HepG2 (cell line): Measurements from ENCODE around the gene ZNF207. TPM values are rescaled to one million over a fixed set of nuclear protein-coding genes. Genes with fewer than 3 reads are reported as not detected.

ENCODE experiments used
- ATAC-seq: fragments of 200-7000 bp; cut with Tn5 transposase; 3 replicates; pipeline ENCODE4 v1.9.1; 2020; ENCODE audit warnings: mild to moderate bottlenecking, moderate library complexity
- BruUV-seq: library from RNA; stranded (reverse); fragments of 400-500 nt; replicated peaks from 2 replicates; lab custom pipeline; 2021; lab: Mats Ljungman, UMichigan
- CTCF ChIA-PET: fragments of 300-600 bp; formaldehyde crosslinking; extraction: SDS; loops from one replicate; lab custom pipeline; 2021; ENCODE audit warnings: low total read pairs, inconsistent platforms, low intra/inter-chr PET ratio; lab: Yijun Ruan, JAX
- POLR2A ChIA-PET: fragments of 350-600 bp; sonication (Branson Sonifier 250); formaldehyde crosslinking; loops from one replicate; lab custom pipeline; 2020; ENCODE audit warnings: antibody characterized with exemption, inconsistent platforms; lab: Yijun Ruan, JAX
- DNase-seq: peaks from one replicate; pipeline ENCODE4 v3.0.0-alpha.2; 2015; ENCODE audit warnings: low spot score
- FAIRE-seq: peaks from 3 replicates; lab custom pipeline; 2011; peaks lifted over from hg19 to GRCh38; lab: Jason Lieb, UNC
- H2AFZ ChIP-seq: one replicate; pipeline ENCODE4 v1.6.1; 2011; ENCODE audit warnings: low read length, inconsistent platforms
- H3K27ac ChIP-seq: fragments of 300-600 bp; 3 replicates; pipeline ENCODE4 v1.8.0; 2011; ENCODE audit warnings: mixed run types, mild to moderate bottlenecking, mixed read lengths, low read length, inconsistent platforms; ENCODE audit not compliant: insufficient read depth; ENCODE audit errors: extremely low read length
- H3K27me3 ChIP-seq, 2 experiments: fragments of 200-600 bp in 1 of 2; 2 replicates in 1 of 2; 3 replicates in 1 of 2; pipeline versions ENCODE4 v1.6.0 to v1.8.0; 2011; ENCODE audit warnings: low read length in 2 of 2, mild to moderate bottlenecking in 2 of 2, moderate library complexity in 2 of 2, inconsistent platforms in 1 of 2; ENCODE audit not compliant: insufficient read depth in 2 of 2, control insufficient read depth in 1 of 2
- H3K36me3 ChIP-seq, 2 experiments: fragments of 200-600 bp in 1 of 2; replicated peaks in 1 of 2; 2 replicates in 1 of 2; 3 replicates in 1 of 2; pipeline versions ENCODE4 v1.5.1 to v1.8.0; 2011; ENCODE audit warnings: low read length in 2 of 2, inconsistent platforms in 1 of 2; ENCODE audit not compliant: insufficient read depth in 2 of 2, control insufficient read depth in 1 of 2
- H3K4me1 ChIP-seq: 2 replicates; pipeline ENCODE4 v1.5.1; 2012; ENCODE audit warnings: low read length, inconsistent platforms; ENCODE audit not compliant: insufficient read depth
- H3K4me2 ChIP-seq: 2 replicates; pipeline ENCODE4 v1.6.0; 2011; ENCODE audit warnings: low read depth, low read length, inconsistent platforms
- H3K4me3 ChIP-seq, 3 experiments: fragments of 200-600 bp in 1 of 3; sonication (generic), shearing (Covaris generic) in 1 of 3; replicated peaks in 1 of 3; 2 replicates each; pipeline ENCODE4 v1.5.1; 2011 to 2016; ENCODE audit warnings: low read length in 3 of 3, inconsistent platforms in 2 of 3, low read depth in 2 of 3, mild to moderate bottlenecking in 2 of 3, control low read depth in 1 of 3, mixed read lengths in 1 of 3; ENCODE audit not compliant: insufficient read depth in 1 of 3
- H3K79me2 ChIP-seq: one replicate; pipeline ENCODE4 v1.6.1; 2011; ENCODE audit warnings: low read length, inconsistent platforms; ENCODE audit not compliant: insufficient read depth
- H3K9ac ChIP-seq: 2 replicates; pipeline ENCODE4 v1.6.0; 2011; ENCODE audit warnings: mild to moderate bottlenecking, low read depth, low read length, inconsistent platforms; ENCODE audit not compliant: insufficient read depth
- H3K9me3 ChIP-seq: 2 replicates; pipeline ENCODE4 v1.5.1; 2012; ENCODE audit warnings: mild to moderate bottlenecking, low read length
- H4K20me1 ChIP-seq: 2 replicates; pipeline ENCODE4 v1.6.0; 2011; ENCODE audit warnings: inconsistent platforms, mild to moderate bottlenecking, low read length, moderate library complexity; ENCODE audit not compliant: insufficient read depth
- MATR3 ChIP-seq: sonication (generic); formaldehyde crosslinking; IDR thresholded peaks from 2 replicates; pipeline ENCODE4 v1.4.0; 2020; ENCODE audit warnings: missing genetic modification reagents
- NCOA5 ChIP-seq: sonication (generic); formaldehyde crosslinking; IDR thresholded peaks from 2 replicates; pipeline ENCODE4 v1.4.0; 2020; ENCODE audit warnings: missing genetic modification reagents
- POLR2A ChIP-seq, 2 experiments: IDR thresholded peaks; 2 replicates each; pipeline ENCODE4 v1.6.1; 2011; ENCODE audit warnings: low read depth in 2 of 2, low read length in 2 of 2, mild to moderate bottlenecking in 1 of 2, moderate library complexity in 1 of 2; ENCODE audit not compliant: insufficient read depth in 1 of 2
- RBM22 ChIP-seq: fragments of 200-400 bp; formaldehyde crosslinking; optimal IDR thresholded peaks from 2 replicates; pipeline ENCODE3; 2017; ENCODE audit warnings: mild to moderate bottlenecking, low read length, moderate library complexity
- RORA ChIP-seq: sonication (generic); formaldehyde crosslinking; IDR thresholded peaks from 2 replicates; pipeline ENCODE4 v1.5.0; 2020; ENCODE audit warnings: mild to moderate bottlenecking, missing genetic modification reagents, moderate library complexity
- SALL1 ChIP-seq: sonication (generic); formaldehyde crosslinking; IDR thresholded peaks from 2 replicates; pipeline ENCODE4 v1.8.0; 2022; ENCODE audit warnings: mild to moderate bottlenecking, missing genetic modification reagents
- SALL2 ChIP-seq: sonication (generic); formaldehyde crosslinking; IDR thresholded peaks from 2 replicates; pipeline ENCODE4 v1.8.1; 2023; ENCODE audit warnings: mild to moderate bottlenecking, missing genetic modification reagents, inconsistent platforms
- ZC3H4 ChIP-seq: sonication (generic); formaldehyde crosslinking; IDR thresholded peaks from 2 replicates; pipeline ENCODE4 v1.4.0; 2020; ENCODE audit warnings: missing genetic modification reagents, borderline replicate concordance
- ZFP36 ChIP-seq: fragments of 150-350 bp; IDR thresholded peaks from 2 replicates; pipeline ENCODE4 v1.6.1; 2018; ENCODE audit warnings: borderline replicate concordance, low read length, low read depth; ENCODE audit not compliant: partially characterized antibody
- ZNF12 ChIP-seq: sonication (generic); formaldehyde crosslinking; IDR thresholded peaks from 2 replicates; pipeline ENCODE4 v1.5.0; 2020; ENCODE audit warnings: missing genetic modification reagents
- ZNF407 ChIP-seq: sonication (generic); formaldehyde crosslinking; IDR thresholded peaks from one replicate; pipeline ENCODE4 v1.5.1; 2020; ENCODE audit warnings: mild to moderate bottlenecking, missing genetic modification reagents; ENCODE audit errors: not compliant biosample characterization
- ZNF513 ChIP-seq: sonication (generic); formaldehyde crosslinking; conservative IDR thresholded peaks from 2 replicates; pipeline ENCODE4 v1.5.0; 2020; ENCODE audit warnings: missing genetic modification reagents
- ZNF614 ChIP-seq: IDR thresholded peaks from 2 replicates; pipeline ENCODE4 v1.6.1; 2018; ENCODE audit warnings: missing biosample characterization, missing genetic modification reagents, inconsistent platforms, borderline replicate concordance
- ZNF629 ChIP-seq: sonication (generic); formaldehyde crosslinking; conservative IDR thresholded peaks from 2 replicates; pipeline ENCODE4 v1.5.0; 2020; ENCODE audit warnings: missing genetic modification reagents
- ZNF678 ChIP-seq: sonication (generic); formaldehyde crosslinking; IDR thresholded peaks from 2 replicates; pipeline ENCODE4 v1.4.0; 2020; ENCODE audit warnings: mild to moderate bottlenecking, missing genetic modification reagents
- WGBS: methylation state at CpG from one replicate; pipeline ENCODE4 v1.1.6; 2017; ENCODE audit warnings: low lambda C conversion rate; 5-methylcytosine and 5-hydroxymethylcytosine counted together
- in situ Hi-C: cut with HindIII; loops from 2 replicates; pipeline ENCODE4 v1.10.0; 2017; ENCODE audit warnings: low pct_unique_long_range_greater_than_20kb; ENCODE audit not compliant: extremely low pct_ligation_motif_present
- intact Hi-C: fragments of 100-400 bp; cut with micrococcal nuclease; formaldehyde crosslinking; loops from one replicate; pipeline ENCODE4 v1.10.0; 2022; ENCODE audit not compliant: unreplicated experiment
- polyA plus RNA-seq, 8 experiments: library from polyadenylated mRNA; depleted of rRNA in 3 of 8; stranded (reverse) in 7 of 8; unstranded in 1 of 8; fragments of >200 nt; fragmentation: Illumina TruSeq in 4 of 8; extraction: Trizol in 4 of 8; gene quantifications; 2 replicates each; pipeline versions ENCODE4 v1.2.1 to v1.2.3, GENCODE V29; 2011 to 2016; ENCODE audit warnings: low read depth in 4 of 8, missing spikeins in 1 of 8, mixed read lengths in 1 of 8; ENCODE audit not compliant: insufficient read depth in 1 of 8
- total RNA-seq, 5 experiments: library from RNA; depleted of rRNA; stranded (reverse); fragments of >200 nt; fragmentation: Illumina TruSeq; extraction: Trizol; gene quantifications; 2 replicates each; pipeline ENCODE4 v1.2.3, GENCODE V29; 2016; ENCODE audit warnings: low read depth in 1 of 5

The ZNF207 gene
- total and polyA plus RNA-seq, 2 of the 13 experiments (the other 11 are each of a cell fraction or from before 2014, with no cell fraction given), result 150 to 164 TPM

- Histone ChIP-seq H3K27ac (no peak overlapping the region), H3K9me3 (no peaks in the 10 kb centered on the region), H3K4me2 (no peak overlapping the region), H3K36me3 (peaks cover 2 to 22% of the 10 kb centered on the region in 2 experiments; a peak in 3 of 5 replicates), H3K9ac (no peak overlapping the region; the same call in 1 of the 2 replicates), H3K4me1 (peaks cover 63% of the 10 kb centered on the region), H2AFZ (no peak overlapping the region), H3K27me3 (no peaks in the 10 kb centered on the region), H3K4me3 (no peak overlapping the region), H3K79me2 (no peaks in the 10 kb centered on the region), H4K20me1 (peaks cover 4% of the 10 kb centered on the region; the same call in 1 of the 2 replicates)
- DNase-seq (peak; percentile 18), ATAC-seq (peak; percentile 37), FAIRE-seq (no peak)
- intact Hi-C loops (no loop called here), in situ Hi-C loops (no loop called here)
- ChIA-PET POLR2A (no interaction called here), CTCF (no interaction called here)
- whole genome bisulfite sequencing, result 94% methylated on average over 5 of the region's 5 CpGs
- BruUV-seq, result no TSS peak
- TF ChIP-seq MATR3 (CRISPR knock-in tag) (no peak), NCOA5 (CRISPR knock-in tag) (no peak), ZNF513 (CRISPR knock-in tag) (no peak), ZNF678 (CRISPR knock-in tag) (no peak), SALL1 (CRISPR knock-in tag) (no peak), RORA (no peak), POLR2A (IDR thresholded peaks at IDR 0.05; ENCODE audit: insufficient read depth in 1 of 2, low read depth in 2 of 2, low read length in 2 of 2) (0 out of 4 replicates have a peak, but pooled peaks of 1 of the 2 experiments have one; percentile 12), ZNF629 (CRISPR knock-in tag) (peak; percentile 55; the same call in 1 of the 2 replicates), ZFP36 (no peak), ZNF614 (no peak), RBM22 (peak; percentile 58), SALL2 (CRISPR knock-in tag) (no peak), ZC3H4 (CRISPR knock-in tag) (no peak), ZNF407 (CRISPR knock-in tag) (no peak), ZNF12 (CRISPR knock-in tag) (peak; percentile 96)
These were observed 32.7 kb downstream of the ZNF207 start for GRCh38 chr17:32382526-32383223.
